ENCODE measurements around the gene SHC3. TPM values are rescaled to one million over a fixed set of nuclear protein-coding genes. Genes with fewer than 3 reads are reported as not detected.

Gene SHC3
- total and polyA plus RNA-seq, 2 of the 4 experiments (the other 2 are of a cell fraction) = 4.5 to 13.3 TPM

DNA sequence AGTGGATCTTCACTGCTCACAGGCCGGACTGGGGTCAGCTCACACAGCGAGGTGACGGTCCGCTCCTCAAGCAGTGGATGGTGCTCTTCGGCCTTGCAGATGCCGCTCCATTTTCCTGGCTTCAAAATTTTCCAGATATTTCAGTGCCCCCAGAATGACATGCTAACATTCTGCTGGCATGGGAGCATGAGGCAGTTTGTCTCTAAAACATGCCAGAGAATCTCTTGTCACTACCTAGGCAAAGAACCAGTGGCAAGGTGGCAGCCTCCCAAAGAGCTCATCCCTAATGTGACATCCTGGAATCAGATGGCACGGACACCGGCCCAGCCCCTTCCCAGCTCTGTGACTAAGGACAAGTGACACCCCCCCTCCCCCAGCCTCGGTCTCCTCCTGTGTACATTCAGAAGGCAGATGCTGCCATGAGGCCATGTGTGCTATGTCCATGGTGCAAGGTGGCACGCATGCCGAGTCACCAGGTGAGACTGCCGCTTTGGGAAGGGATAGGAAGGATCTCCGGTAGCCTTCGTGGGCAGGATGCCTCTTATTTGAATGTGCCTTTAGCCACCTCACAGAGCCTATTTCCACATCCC is 184.7 kb downstream of the SHC3 start (continued):
- TF ChIP-seq, protein P1, sequence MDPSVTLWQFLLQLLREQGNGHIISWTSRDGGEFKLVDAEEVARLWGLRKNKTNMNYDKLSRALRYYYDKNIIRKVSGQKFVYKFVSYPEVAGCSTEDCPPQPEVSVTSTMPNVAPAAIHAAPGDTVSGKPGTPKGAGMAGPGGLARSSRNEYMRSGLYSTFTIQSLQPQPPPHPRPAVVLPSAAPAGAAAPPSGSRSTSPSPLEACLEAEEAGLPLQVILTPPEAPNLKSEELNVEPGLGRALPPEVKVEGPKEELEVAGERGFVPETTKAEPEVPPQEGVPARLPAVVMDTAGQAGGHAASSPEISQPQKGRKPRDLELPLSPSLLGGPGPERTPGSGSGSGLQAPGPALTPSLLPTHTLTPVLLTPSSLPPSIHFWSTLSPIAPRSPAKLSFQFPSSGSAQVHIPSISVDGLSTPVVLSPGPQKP (IDR thresholded peaks at IDR 0.05; ENCODE audit: borderline replicate concordance, low read depth, low read length) = no peak
- TF ChIP-seq RCOR1 (IDR thresholded peaks at IDR 0.05; ENCODE audit: insufficient replicate concordance, low read length) = no peak

DNA sequence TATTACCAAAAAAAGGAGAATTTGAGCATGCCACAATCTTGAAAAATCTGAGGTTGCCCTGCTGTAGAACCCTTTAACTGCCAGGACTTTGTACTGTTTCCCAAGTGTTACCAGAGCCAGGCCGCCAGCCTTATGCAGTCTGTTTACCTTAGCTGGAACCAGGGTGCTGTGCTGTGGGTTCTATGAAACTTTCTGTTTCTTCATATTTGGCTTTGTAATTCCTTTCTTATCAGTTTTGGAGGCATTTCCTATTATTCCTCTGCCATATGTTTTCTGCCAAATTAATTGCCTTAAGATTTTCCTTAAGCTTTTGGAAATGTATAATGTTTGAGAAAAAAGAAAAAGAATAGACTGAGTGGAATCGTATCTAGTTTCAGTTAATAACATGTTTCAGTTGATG is 185.3 kb downstream of the SHC3 start:
- dilution Hi-C loops (cut with HindIII; ENCODE audit: low sequenced_read_pairs, unreplicated experiment) (loop anchor here (25.0 kb wide), 1 partner anchor 356 kb away; no protein-coding TSS in a partner anchor), intact Hi-C loops (cut with micrococcal nuclease) (loop anchor here (2.0 to 5.0 kb wide), 6 partner anchors 141 to 409 kb away; no protein-coding TSS in a partner anchor), in situ Hi-C loops (cut with MboI; ENCODE audit: low sequenced_read_pairs) (loop anchor here (10.0 kb wide), 1 partner anchor 219 kb away; no protein-coding TSS in a partner anchor)
- Histone ChIP-seq H2AK9ac (replicated peaks; ENCODE audit: low read depth, low read length, poor library complexity) (no peak overlapping the region), H3K9me3 (ENCODE audit: control insufficient read depth, insufficient read depth, low read length) (no peaks in the 10 kb centered on the region), H3K4ac (ENCODE audit: low read depth, low read length) (peak overlapping the region; percentile 73; the same call in 1 of the 2 replicates), H3K27ac (ENCODE audit: insufficient read depth, low read length) (no peak overlapping the region; the same call in 1 of the 2 replicates), H2BK5ac (ENCODE audit: low read depth, low read length, poor library complexity, severe bottlenecking) (no peak overlapping the region), H4K20me1 (ENCODE audit: insufficient read depth, low read length) (peaks cover 4% of the 10 kb centered on the region; the same call in 1 of the 2 replicates), H3K23ac (ENCODE audit: low read depth, low read length) (peak overlapping the region; percentile 80), H2AK5ac (ENCODE audit: low read depth, low read length) (no peak overlapping the region), H3K9ac (ENCODE audit: low read depth, low read length) (peak overlapping the region; percentile 53), H3K18ac (ENCODE audit: low read depth, low read length) (peak overlapping the region; percentile 8; the same call in 1 of the 2 replicates), H2BK120ac (ENCODE audit: low read depth, low read length) (no peak overlapping the region), H3K36me3 (ENCODE audit: control insufficient read depth, insufficient read depth, low read length) (peaks cover 30% of the 10 kb centered on the region), H4K91ac (ENCODE audit: insufficient read depth, low read depth, low read length) (0 out of 2 replicates have a peak overlapping the region, but pooled peaks have one; percentile 11), H2BK15ac (ENCODE audit: low read depth, low read length) (peak overlapping the region; percentile 53; the same call in 1 of the 3 replicates), H2BK20ac (ENCODE audit: low read depth, low read length) (0 out of 2 replicates have a peak overlapping the region, but pooled peaks have one; percentile 12), H3K4me1 (ENCODE audit: control insufficient read depth, insufficient read depth, low read length) (peaks cover 17% of the 10 kb centered on the region), H3K14ac (replicated peaks; ENCODE audit: low read depth, low read length) (no peak overlapping the region; the same call in 1 of the 2 replicates), H3K4me3 (ENCODE audit: insufficient read depth, low read depth, low read length) (peak overlapping the region; percentile 9), H4K5ac (ENCODE audit: low read depth, low read length) (no peak overlapping the region), H2AFZ (replicated peaks; ENCODE audit: low read length, poor library complexity) (no peak overlapping the region), H3K56ac (ENCODE audit: extremely low read depth, insufficient read depth, low read length) (no peak overlapping the region), H3K27me3 (ENCODE audit: control insufficient read depth, insufficient read depth, low read length) (no peaks in the 10 kb centered on the region), H3K4me2 (ENCODE audit: low read depth, low read length) (peak overlapping the region; percentile 60), H3K79me1 (ENCODE audit: low read depth in 1 of 2, low read length in 2 of 2) (peaks cover 29 to 48% of the 10 kb centered on the region in 2 experiments), H3K9me1 (ENCODE audit: insufficient read depth, low read length) (peaks cover 19% of the 10 kb centered on the region), H4K8ac (ENCODE audit: low read depth in 2 of 2, low read length in 2 of 2) (no peak overlapping the region; a peak in 1 of 4 replicates)
- DNase-seq = peak; percentile 38
- TF ChIP-seq RFX5 (IDR thresholded peaks at IDR 0.05; ENCODE audit: low read depth, low read length) = no peak
- TF ChIP-seq MAZ (IDR thresholded peaks at IDR 0.05; ENCODE audit: borderline replicate concordance, low read depth, low read length) = no peak
- TF ChIP-seq, protein P1 (IDR thresholded peaks at IDR 0.05; ENCODE audit: borderline replicate concordance, low read depth, low read length) = no peak
- no peak for TF ChIP-seq MAFK (IDR thresholded peaks at IDR 0.05; ENCODE audit: low read depth, low read length)
- no peak for TF ChIP-seq POLR2A (IDR thresholded peaks at IDR 0.05; ENCODE audit: low read depth, low read length)
- TF ChIP-seq, protein P2, sequence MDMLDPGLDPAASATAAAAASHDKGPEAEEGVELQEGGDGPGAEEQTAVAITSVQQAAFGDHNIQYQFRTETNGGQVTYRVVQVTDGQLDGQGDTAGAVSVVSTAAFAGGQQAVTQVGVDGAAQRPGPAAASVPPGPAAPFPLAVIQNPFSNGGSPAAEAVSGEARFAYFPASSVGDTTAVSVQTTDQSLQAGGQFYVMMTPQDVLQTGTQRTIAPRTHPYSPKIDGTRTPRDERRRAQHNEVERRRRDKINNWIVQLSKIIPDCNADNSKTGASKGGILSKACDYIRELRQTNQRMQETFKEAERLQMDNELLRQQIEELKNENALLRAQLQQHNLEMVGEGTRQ (IDR thresholded peaks at IDR 0.05; ENCODE audit: low read depth, low read length) = no peak
- TF ChIP-seq MXI1 (IDR thresholded peaks at IDR 0.05; ENCODE audit: borderline replicate concordance, low read depth, low read length) = no peak
- TF ChIP-seq, protein P3, sequence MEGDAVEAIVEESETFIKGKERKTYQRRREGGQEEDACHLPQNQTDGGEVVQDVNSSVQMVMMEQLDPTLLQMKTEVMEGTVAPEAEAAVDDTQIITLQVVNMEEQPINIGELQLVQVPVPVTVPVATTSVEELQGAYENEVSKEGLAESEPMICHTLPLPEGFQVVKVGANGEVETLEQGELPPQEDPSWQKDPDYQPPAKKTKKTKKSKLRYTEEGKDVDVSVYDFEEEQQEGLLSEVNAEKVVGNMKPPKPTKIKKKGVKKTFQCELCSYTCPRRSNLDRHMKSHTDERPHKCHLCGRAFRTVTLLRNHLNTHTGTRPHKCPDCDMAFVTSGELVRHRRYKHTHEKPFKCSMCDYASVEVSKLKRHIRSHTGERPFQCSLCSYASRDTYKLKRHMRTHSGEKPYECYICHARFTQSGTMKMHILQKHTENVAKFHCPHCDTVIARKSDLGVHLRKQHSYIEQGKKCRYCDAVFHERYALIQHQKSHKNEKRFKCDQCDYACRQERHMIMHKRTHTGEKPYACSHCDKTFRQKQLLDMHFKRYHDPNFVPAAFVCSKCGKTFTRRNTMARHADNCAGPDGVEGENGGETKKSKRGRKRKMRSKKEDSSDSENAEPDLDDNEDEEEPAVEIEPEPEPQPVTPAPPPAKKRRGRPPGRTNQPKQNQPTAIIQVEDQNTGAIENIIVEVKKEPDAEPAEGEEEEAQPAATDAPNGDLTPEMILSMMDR (conservative IDR thresholded peaks at IDR 0.05; ENCODE audit: low read depth, low read length) = no peak
- ChIA-PET POLR2A (ENCODE audit: unreplicated experiment) (no interaction called here), CTCF (no interaction called here)
- 0 out of 2 replicates have a peak, but pooled peaks have one; percentile 22 for ATAC-seq (ENCODE audit: low read depth)
- no CpG with 5 or more reads among the region's 2 CpGs for WGBS, 2 experiments (ENCODE audit: extremely low coverage in 2 of 2, insufficient read length in 1 of 2)
- BruUV-seq (replicated peaks) = no TSS peak
